GM18861 (cell line): ENCODE measurements around the gene TEAD2.
A peak's percentile ranks its signal among the peaks of the same experiment; 100 is the strongest.
"Not testable (repeated sequence)": the region's sequence is repeated elsewhere in the genome, so short reads cannot be mapped to it uniquely, and the experiment has no call there.

ENCODE experiments used
- ATAC-seq: cut with Tn5 transposase; IDR thresholded peaks from one replicate; pipeline ENCODE4 v1.9.1; 2021; ENCODE audit not compliant: unreplicated experiment

Gene TEAD2

GRCh38 chr19:49333811-49334288 lies 28.4 kb downstream of the TEAD2 start:
- ATAC-seq, result peak; percentile 46

GRCh38 chr19:49333418-49333805 lies 28.8 kb downstream of the TEAD2 start:
- ATAC-seq, result no peak

GRCh38 chr19:49332691-49333417 lies 29.4 kb downstream of the TEAD2 start:
- not testable (repeated sequence) for ATAC-seq

- ATAC-seq, result peak; percentile 36
Measured at GRCh38 chr19:49331616-49332055, 30.6 kb downstream of the TEAD2 start.

- ATAC-seq, result not testable (repeated sequence)
Measured at GRCh38 chr19:49331187-49331586, 31.0 kb downstream of the TEAD2 start.

- ATAC-seq, result no peak
Measured at GRCh38 chr19:49328741-49329140, 33.5 kb downstream of the TEAD2 start.

- ATAC-seq, result no peak
Measured at GRCh38 chr19:49327878-49328544, 34.2 kb downstream of the TEAD2 start.

- peak; percentile 42 for ATAC-seq
Measured at GRCh38 chr19:49326165-49326704, 36.0 kb downstream of the TEAD2 start.

- not testable (repeated sequence) for ATAC-seq
Measured at GRCh38 chr19:49325756-49326155, 36.5 kb downstream of the TEAD2 start.

- no peak for ATAC-seq
Measured at GRCh38 chr19:49324801-49325576, 37.2 kb downstream of the TEAD2 start, which contains the start of gene SLC6A16. Gene SLC6A16 (minus strand): TSS chr19:49325191. CDS start chr19:49311347, 13,844 bp downstream.

GRCh38 chr19:49318296-49318695 lies 43.9 kb downstream of the TEAD2 start:
- no peak for ATAC-seq

GRCh38 chr19:49316284-49316683 lies 45.9 kb downstream of the TEAD2 start:
- no peak for ATAC-seq

- no peak for ATAC-seq
Measured at GRCh38 chr19:49315111-49315510, 47.1 kb downstream of the TEAD2 start.

GRCh38 chr19:49309087-49309486 lies 53.1 kb downstream of the TEAD2 start:
- no peak for ATAC-seq

- not testable (repeated sequence) for ATAC-seq
Measured at GRCh38 chr19:49306734-49307133, 55.5 kb downstream of the TEAD2 start.

- no peak for ATAC-seq
Measured at GRCh38 chr19:49301866-49302252, 60.4 kb downstream of the TEAD2 start.

GRCh38 chr19:49301165-49301865 lies 60.9 kb downstream of the TEAD2 start:
- ATAC-seq, result no peak

GRCh38 chr19:49298653-49299052 lies 63.6 kb downstream of the TEAD2 start:
- not testable (repeated sequence) for ATAC-seq

GRCh38 chr19:49297403-49297802 lies 64.8 kb downstream of the TEAD2 start:
- ATAC-seq, result no peak

- ATAC-seq, result no peak
Measured at GRCh38 chr19:49295208-49295880, 66.9 kb downstream of the TEAD2 start.
